H1 (cell line): ENCODE data around the gene UNC50. TPM values are rescaled to one million over a fixed set of nuclear protein-coding genes. Genes with fewer than 3 reads are reported as not detected.

Source experiments
- CBX8 ChIP-seq: fragments of 300-800, 300-1000 bp; sonication (generic); IDR thresholded peaks from 2 replicates; pipeline ENCODE4 v1.7.1; 2016; ENCODE audit warnings: low read depth, low read length, borderline replicate concordance
- MAFK ChIP-seq: IDR thresholded peaks from 2 replicates; pipeline ENCODE4 v1.6.1; 2012; ENCODE audit warnings: low read depth, mild to moderate bottlenecking, improper control_type of control experiment, low read length
- RAD21 ChIP-seq, 2 experiments: IDR thresholded peaks in 1 of 2; conservative IDR thresholded peaks in 1 of 2; 2 replicates each; pipeline ENCODE4 v1.6.1; 2011; ENCODE audit warnings: low read depth in 2 of 2, low read length in 2 of 2, improper control_type of control experiment in 1 of 2, inconsistent platforms in 1 of 2, mild to moderate bottlenecking in 1 of 2, moderate library complexity in 1 of 2
- RBBP5 ChIP-seq: IDR thresholded peaks from 2 replicates; pipeline ENCODE4 v1.7.1; 2012; ENCODE audit warnings: low read depth, mild to moderate bottlenecking, inconsistent platforms, low read length, moderate library complexity, borderline replicate concordance
- RNF2 ChIP-seq: fragments of 200-900, 300-1000 bp; sonication (generic); IDR thresholded peaks from 2 replicates; pipeline ENCODE4 v1.7.1; 2016; ENCODE audit warnings: borderline replicate concordance, low read depth, mild to moderate bottlenecking, antibody characterized with exemption, low read length; ENCODE audit not compliant: poor library complexity, severe bottlenecking; ENCODE audit errors: missing control alignments
- RXRA ChIP-seq: IDR thresholded peaks from 2 replicates; pipeline ENCODE4 v1.6.1; 2011; ENCODE audit warnings: low read depth, mild to moderate bottlenecking, low read length, moderate library complexity; ENCODE audit not compliant: insufficient read depth
- SAP30 ChIP-seq: fragments of 300-600 bp; sonication (generic); IDR thresholded peaks from 2 replicates; pipeline ENCODE4 v1.7.1; 2012; ENCODE audit warnings: low read length, moderate library complexity, mild to moderate bottlenecking, inconsistent platforms; ENCODE audit not compliant: insufficient read depth, insufficient replicate concordance
- SIX5 ChIP-seq: IDR thresholded peaks from 2 replicates; pipeline ENCODE4 v1.6.1; 2011; ENCODE audit warnings: mild to moderate bottlenecking, low read depth, low read length
- SP2 ChIP-seq: IDR thresholded peaks from 2 replicates; pipeline ENCODE4 v1.6.1; 2012; ENCODE audit warnings: mild to moderate bottlenecking, low read length, inconsistent platforms
- TCF12 ChIP-seq: IDR thresholded peaks from 2 replicates; pipeline ENCODE4 v1.6.1; 2011; ENCODE audit warnings: low read depth, mild to moderate bottlenecking, low read length
- polyA plus RNA-seq, 7 experiments: library from polyadenylated mRNA; depleted of rRNA in 3 of 7; stranded (reverse) in 5 of 7; unstranded in 2 of 7; fragments of >200 nt in 5 of 7; fragments of 200-250 nt in 2 of 7; gene quantifications; 1 replicate in 5 of 7; 2 replicates in 1 of 7; 4 replicates in 1 of 7; pipeline versions ENCODE4 v1.2.1 to v1.2.3, GENCODE V29; 2011 to 2013; ENCODE audit warnings: missing spikeins in 2 of 7, mixed read lengths in 2 of 7
- total RNA-seq: library from RNA; stranded (reverse); fragmentation: NEBNext Ultra II Directional; extraction: Animal tissue kit (Norgen Biotek cat#: 25700); gene quantifications from 2 replicates; pipeline ENCODE4 v1.2.1, GENCODE V29; 2021
- TF ChIP-seq, protein P1 (sequence below): fragments of 300-600 bp; sonication (generic); IDR thresholded peaks from 2 replicates; pipeline ENCODE4 v1.7.1; 2012; ENCODE audit warnings: low read length, moderate library complexity, mild to moderate bottlenecking, inconsistent platforms; ENCODE audit not compliant: insufficient replicate concordance

Gene UNC50
- total and polyA plus RNA-seq, 2 of the 8 experiments (the other 6 are each of a cell fraction or from before 2014, with no cell fraction given) = 33.4 to 58.5 TPM

DNA sequence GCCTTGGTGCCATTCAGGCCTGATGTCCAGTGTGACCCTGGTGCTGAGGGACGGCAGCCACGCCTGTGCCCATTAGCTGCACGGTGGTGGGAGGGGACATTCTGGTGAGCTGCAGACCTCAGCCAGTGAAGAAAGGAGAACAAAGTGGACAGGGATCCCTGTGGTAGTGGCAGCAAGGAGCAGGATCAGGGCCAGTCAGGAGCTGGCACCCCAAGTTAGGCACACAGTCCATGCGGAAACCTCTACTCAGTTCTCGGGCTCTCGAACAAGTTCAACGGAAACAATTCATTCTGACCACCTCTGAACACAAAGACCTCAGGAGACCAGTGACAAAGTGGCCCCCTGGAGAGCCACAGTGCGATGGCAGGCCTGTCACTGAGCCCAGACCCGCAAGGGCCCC lies 30.2 kb upstream of the UNC50 start (continued):
- TF ChIP-seq, protein P1, sequence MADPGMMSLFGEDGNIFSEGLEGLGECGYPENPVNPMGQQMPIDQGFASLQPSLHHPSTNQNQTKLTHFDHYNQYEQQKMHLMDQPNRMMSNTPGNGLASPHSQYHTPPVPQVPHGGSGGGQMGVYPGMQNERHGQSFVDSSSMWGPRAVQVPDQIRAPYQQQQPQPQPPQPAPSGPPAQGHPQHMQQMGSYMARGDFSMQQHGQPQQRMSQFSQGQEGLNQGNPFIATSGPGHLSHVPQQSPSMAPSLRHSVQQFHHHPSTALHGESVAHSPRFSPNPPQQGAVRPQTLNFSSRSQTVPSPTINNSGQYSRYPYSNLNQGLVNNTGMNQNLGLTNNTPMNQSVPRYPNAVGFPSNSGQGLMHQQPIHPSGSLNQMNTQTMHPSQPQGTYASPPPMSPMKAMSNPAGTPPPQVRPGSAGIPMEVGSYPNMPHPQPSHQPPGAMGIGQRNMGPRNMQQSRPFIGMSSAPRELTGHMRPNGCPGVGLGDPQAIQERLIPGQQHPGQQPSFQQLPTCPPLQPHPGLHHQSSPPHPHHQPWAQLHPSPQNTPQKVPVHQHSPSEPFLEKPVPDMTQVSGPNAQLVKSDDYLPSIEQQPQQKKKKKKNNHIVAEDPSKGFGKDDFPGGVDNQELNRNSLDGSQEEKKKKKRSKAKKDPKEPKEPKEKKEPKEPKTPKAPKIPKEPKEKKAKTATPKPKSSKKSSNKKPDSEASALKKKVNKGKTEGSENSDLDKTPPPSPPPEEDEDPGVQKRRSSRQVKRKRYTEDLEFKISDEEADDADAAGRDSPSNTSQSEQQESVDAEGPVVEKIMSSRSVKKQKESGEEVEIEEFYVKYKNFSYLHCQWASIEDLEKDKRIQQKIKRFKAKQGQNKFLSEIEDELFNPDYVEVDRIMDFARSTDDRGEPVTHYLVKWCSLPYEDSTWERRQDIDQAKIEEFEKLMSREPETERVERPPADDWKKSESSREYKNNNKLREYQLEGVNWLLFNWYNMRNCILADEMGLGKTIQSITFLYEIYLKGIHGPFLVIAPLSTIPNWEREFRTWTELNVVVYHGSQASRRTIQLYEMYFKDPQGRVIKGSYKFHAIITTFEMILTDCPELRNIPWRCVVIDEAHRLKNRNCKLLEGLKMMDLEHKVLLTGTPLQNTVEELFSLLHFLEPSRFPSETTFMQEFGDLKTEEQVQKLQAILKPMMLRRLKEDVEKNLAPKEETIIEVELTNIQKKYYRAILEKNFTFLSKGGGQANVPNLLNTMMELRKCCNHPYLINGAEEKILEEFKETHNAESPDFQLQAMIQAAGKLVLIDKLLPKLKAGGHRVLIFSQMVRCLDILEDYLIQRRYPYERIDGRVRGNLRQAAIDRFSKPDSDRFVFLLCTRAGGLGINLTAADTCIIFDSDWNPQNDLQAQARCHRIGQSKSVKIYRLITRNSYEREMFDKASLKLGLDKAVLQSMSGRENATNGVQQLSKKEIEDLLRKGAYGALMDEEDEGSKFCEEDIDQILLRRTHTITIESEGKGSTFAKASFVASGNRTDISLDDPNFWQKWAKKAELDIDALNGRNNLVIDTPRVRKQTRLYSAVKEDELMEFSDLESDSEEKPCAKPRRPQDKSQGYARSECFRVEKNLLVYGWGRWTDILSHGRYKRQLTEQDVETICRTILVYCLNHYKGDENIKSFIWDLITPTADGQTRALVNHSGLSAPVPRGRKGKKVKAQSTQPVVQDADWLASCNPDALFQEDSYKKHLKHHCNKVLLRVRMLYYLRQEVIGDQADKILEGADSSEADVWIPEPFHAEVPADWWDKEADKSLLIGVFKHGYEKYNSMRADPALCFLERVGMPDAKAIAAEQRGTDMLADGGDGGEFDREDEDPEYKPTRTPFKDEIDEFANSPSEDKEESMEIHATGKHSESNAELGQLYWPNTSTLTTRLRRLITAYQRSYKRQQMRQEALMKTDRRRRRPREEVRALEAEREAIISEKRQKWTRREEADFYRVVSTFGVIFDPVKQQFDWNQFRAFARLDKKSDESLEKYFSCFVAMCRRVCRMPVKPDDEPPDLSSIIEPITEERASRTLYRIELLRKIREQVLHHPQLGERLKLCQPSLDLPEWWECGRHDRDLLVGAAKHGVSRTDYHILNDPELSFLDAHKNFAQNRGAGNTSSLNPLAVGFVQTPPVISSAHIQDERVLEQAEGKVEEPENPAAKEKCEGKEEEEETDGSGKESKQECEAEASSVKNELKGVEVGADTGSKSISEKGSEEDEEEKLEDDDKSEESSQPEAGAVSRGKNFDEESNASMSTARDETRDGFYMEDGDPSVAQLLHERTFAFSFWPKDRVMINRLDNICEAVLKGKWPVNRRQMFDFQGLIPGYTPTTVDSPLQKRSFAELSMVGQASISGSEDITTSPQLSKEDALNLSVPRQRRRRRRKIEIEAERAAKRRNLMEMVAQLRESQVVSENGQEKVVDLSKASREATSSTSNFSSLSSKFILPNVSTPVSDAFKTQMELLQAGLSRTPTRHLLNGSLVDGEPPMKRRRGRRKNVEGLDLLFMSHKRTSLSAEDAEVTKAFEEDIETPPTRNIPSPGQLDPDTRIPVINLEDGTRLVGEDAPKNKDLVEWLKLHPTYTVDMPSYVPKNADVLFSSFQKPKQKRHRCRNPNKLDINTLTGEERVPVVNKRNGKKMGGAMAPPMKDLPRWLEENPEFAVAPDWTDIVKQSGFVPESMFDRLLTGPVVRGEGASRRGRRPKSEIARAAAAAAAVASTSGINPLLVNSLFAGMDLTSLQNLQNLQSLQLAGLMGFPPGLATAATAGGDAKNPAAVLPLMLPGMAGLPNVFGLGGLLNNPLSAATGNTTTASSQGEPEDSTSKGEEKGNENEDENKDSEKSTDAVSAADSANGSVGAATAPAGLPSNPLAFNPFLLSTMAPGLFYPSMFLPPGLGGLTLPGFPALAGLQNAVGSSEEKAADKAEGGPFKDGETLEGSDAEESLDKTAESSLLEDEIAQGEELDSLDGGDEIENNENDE = no peak
- TF ChIP-seq RNF2 = no peak
- TF ChIP-seq CBX8 = no peak
- no peak for TF ChIP-seq RAD21 (IDR thresholded peaks at IDR 0.05 in 1 of 2, conservative IDR thresholded peaks at IDR 0.05 in 1 of 2; ENCODE audit: low read depth in 2 of 2, low read length in 2 of 2)
- no peak for TF ChIP-seq RXRA
- TF ChIP-seq RBBP5 = no peak
- no peak for TF ChIP-seq SAP30
- no peak for TF ChIP-seq TCF12
- TF ChIP-seq SP2 = no peak
- TF ChIP-seq MAFK = no peak
- no peak for TF ChIP-seq SIX5
